Activated CD4-positive, alpha-beta T cell treated with anti-CD3 and anti-CD28 coated beads, Interleukin-2, Interleukin-4, amounts not matched to agents 100 ng/mL and 50 ng/mL, durations not matched to agents 16 hours and 8 hours (primary cell): ENCODE measurements around the gene FAM83B.
A peak's percentile ranks its signal among the peaks of the same experiment; 100 is the strongest.
"Not testable (repeated sequence)": the region's sequence is repeated elsewhere in the genome, so short reads cannot be mapped to it uniquely, and the experiment has no call there.

Experiments used
- DNase-seq: peaks from one replicate; pipeline ENCODE4 v3.0.0-alpha.2; 2020; ENCODE audit warnings: low spot score

The FAM83B gene

GRCh38 chr6:54897462-54898189, 51.1 kb downstream of the FAM83B start:
- no peak for DNase-seq

- DNase-seq, result no peak
Observed at GRCh38 chr6:54898767-54899166, 52.2 kb downstream of the FAM83B start.

GRCh38 chr6:54899442-54899841, 52.9 kb downstream of the FAM83B start:
- DNase-seq, result no peak

GRCh38 chr6:54899986-54900385, 53.4 kb downstream of the FAM83B start:
- no peak for DNase-seq

- DNase-seq, result no peak
Observed at GRCh38 chr6:54900666-54901065, 54.1 kb downstream of the FAM83B start.

GRCh38 chr6:54903884-54904283, 57.3 kb downstream of the FAM83B start:
- no peak for DNase-seq

GRCh38 chr6:54907355-54907754, 60.8 kb downstream of the FAM83B start:
- DNase-seq, result no peak

GRCh38 chr6:54909184-54909583, 62.6 kb downstream of the FAM83B start:
- DNase-seq, result no peak

GRCh38 chr6:54910431-54910884, 63.9 kb downstream of the FAM83B start:
- no peak for DNase-seq

- no peak for DNase-seq
Observed at GRCh38 chr6:54910921-54911320, 64.3 kb downstream of the FAM83B start.

- DNase-seq, result no peak
Observed at GRCh38 chr6:54913211-54913610, 66.6 kb downstream of the FAM83B start.

- no peak for DNase-seq
Observed at GRCh38 chr6:54916858-54917257, 70.3 kb downstream of the FAM83B start.

GRCh38 chr6:54920628-54921027, 74.1 kb downstream of the FAM83B start:
- no peak for DNase-seq

- DNase-seq, result no peak
Observed at GRCh38 chr6:54921891-54922290, 75.3 kb downstream of the FAM83B start.

- no peak for DNase-seq
Observed at GRCh38 chr6:54929245-54929909, 82.8 kb downstream of the FAM83B start.

- DNase-seq, result no peak
Observed at GRCh38 chr6:54932622-54933021, 86.1 kb downstream of the FAM83B start.

GRCh38 chr6:54935739-54936138, 89.2 kb downstream of the FAM83B start:
- DNase-seq, result peak; percentile 0

- DNase-seq, result no peak
Observed at GRCh38 chr6:54937371-54937770, 90.8 kb downstream of the FAM83B start.

GRCh38 chr6:54957698-54958097, 111.1 kb downstream of the FAM83B start:
- DNase-seq, result no peak

- DNase-seq, result no peak
Observed at GRCh38 chr6:54958446-54958845, 111.9 kb downstream of the FAM83B start.

GRCh38 chr6:54959820-54960219, 113.2 kb downstream of the FAM83B start:
- no peak for DNase-seq

- not testable (repeated sequence) for DNase-seq
Observed at GRCh38 chr6:54961372-54961771, 114.8 kb downstream of the FAM83B start.

- DNase-seq, result no peak
Observed at GRCh38 chr6:54970337-54970736, 123.8 kb downstream of the FAM83B start.

GRCh38 chr6:54971825-54972224, 125.3 kb downstream of the FAM83B start:
- DNase-seq, result no peak
